Keratinocyte (primary cell): Measurements from ENCODE around the gene NMRAL1. TPM values are rescaled to one million over a fixed set of nuclear protein-coding genes. Genes with fewer than 3 reads are reported as not detected.

Source experiments
- DNase-seq: peaks from one replicate; pipeline ENCODE4 v3.0.0-alpha.2; 2011; ENCODE audit warnings: low read depth, missing footprints, low spot score
- FAIRE-seq: peaks from 2 replicates; lab custom pipeline; 2011; peaks lifted over from hg19 to GRCh38; lab: Jason Lieb, UNC
- H2AFZ ChIP-seq: 2 replicates; pipeline ENCODE4 v1.6.0; 2012; ENCODE audit warnings: low read length, control low read depth, inconsistent platforms; ENCODE audit not compliant: control insufficient read depth
- H3K27ac ChIP-seq: 2 replicates; pipeline ENCODE4 v1.5.1; 2011; ENCODE audit warnings: low read length; ENCODE audit not compliant: control insufficient read depth, insufficient read depth
- H3K27me3 ChIP-seq: 3 replicates; pipeline ENCODE4 v1.6.0; 2011; ENCODE audit warnings: low read length; ENCODE audit not compliant: control insufficient read depth, insufficient read depth; ENCODE audit errors: extremely low read depth
- H3K36me3 ChIP-seq, 2 experiments: 2 replicates in 1 of 2; 3 replicates in 1 of 2; pipeline ENCODE4 v1.5.1; 2011; ENCODE audit warnings: low read length in 2 of 2, mild to moderate bottlenecking in 1 of 2; ENCODE audit not compliant: control insufficient read depth in 2 of 2, insufficient read depth in 2 of 2; ENCODE audit errors: extremely low read depth in 1 of 2
- H3K4me1 ChIP-seq: 3 replicates; pipeline ENCODE4 v1.5.1; 2011; ENCODE audit warnings: low read length; ENCODE audit not compliant: control insufficient read depth, insufficient read depth; ENCODE audit errors: extremely low read depth
- H3K4me2 ChIP-seq: 3 replicates; pipeline ENCODE4 v1.6.0; 2011; ENCODE audit warnings: low read depth, low read length; ENCODE audit not compliant: control insufficient read depth, insufficient read depth; ENCODE audit errors: extremely low read depth
- H3K4me3 ChIP-seq, 3 experiments: fragments of 200-600 bp in 1 of 3; sonication (generic) in 1 of 3; 2 replicates in 2 of 3; 3 replicates in 1 of 3; pipeline ENCODE4 v1.5.1; 2011 to 2016; ENCODE audit warnings: low read length in 3 of 3, mild to moderate bottlenecking in 3 of 3, control low read depth in 2 of 3, inconsistent platforms in 1 of 3, low read depth in 1 of 3, mixed read lengths in 1 of 3, mixed run types in 1 of 3, moderate library complexity in 1 of 3; ENCODE audit not compliant: control insufficient read depth in 2 of 3, insufficient read depth in 2 of 3; ENCODE audit errors: extremely low read depth in 1 of 3
- H3K79me2 ChIP-seq: 2 replicates; pipeline ENCODE4 v1.6.0; 2012; ENCODE audit warnings: low read length; ENCODE audit not compliant: control insufficient read depth, insufficient read depth
- H3K9ac ChIP-seq: 3 replicates; pipeline ENCODE4 v1.6.0; 2011; ENCODE audit warnings: low read length; ENCODE audit not compliant: control insufficient read depth, insufficient read depth; ENCODE audit errors: extremely low read depth
- H3K9me1 ChIP-seq: 3 replicates; pipeline ENCODE4 v1.6.0; 2011; ENCODE audit warnings: low read length; ENCODE audit not compliant: control insufficient read depth, insufficient read depth; ENCODE audit errors: extremely low read depth
- H3K9me3 ChIP-seq: 2 replicates; pipeline ENCODE4 v1.5.1; 2012; ENCODE audit warnings: low read depth, low read length; ENCODE audit not compliant: control insufficient read depth
- H4K20me1 ChIP-seq: 3 replicates; pipeline ENCODE4 v1.6.0; 2011; ENCODE audit warnings: low read length; ENCODE audit not compliant: control insufficient read depth, insufficient read depth; ENCODE audit errors: extremely low read depth
- CTCF ChIP-seq, 3 experiments: IDR thresholded peaks in 1 of 3; conservative IDR thresholded peaks in 1 of 3; optimal IDR thresholded peaks in 1 of 3; 2 replicates in 2 of 3; 3 replicates in 1 of 3; pipeline versions ENCODE3 to v1.5.1; 2011; ENCODE audit warnings: low read length in 3 of 3, mild to moderate bottlenecking in 3 of 3, moderate library complexity in 2 of 3, control low read depth in 1 of 3, inconsistent platforms in 1 of 3; ENCODE audit not compliant: insufficient read depth in 2 of 3; ENCODE audit errors: extremely low read depth in 1 of 3
- EZH2 ChIP-seq: IDR thresholded peaks from one replicate; pipeline ENCODE4 v1.6.1; 2012; ENCODE audit warnings: inconsistent platforms, mild to moderate bottlenecking, low read length, moderate library complexity
- dilution Hi-C: fragments of 300-500 bp; cut with MboI; formaldehyde crosslinking; loops from one replicate; pipeline ENCODE4 v1.7.0; 2020; ENCODE audit warnings: low sequenced_read_pairs; ENCODE audit not compliant: extremely low pct_ligation_motif_present
- polyA plus RNA-seq, 5 experiments: library from polyadenylated mRNA; depleted of rRNA in 3 of 5; stranded (reverse) in 3 of 5; stranded (forward) in 1 of 5; unstranded in 1 of 5; fragments of >200 nt; gene quantifications; 1 replicate in 1 of 5; 2 replicates in 3 of 5; 3 replicates in 1 of 5; pipeline versions ENCODE4 v1.2.1 to v1.2.3, GENCODE V29; 2011 to 2012; ENCODE audit warnings: missing spikeins in 2 of 5, low read depth in 1 of 5, low replicate concordance in 1 of 5

NMRAL1 gene
- polyA plus RNA-seq, 1 donor (not counting 4 experiments of a cell fraction or from before 2014, with no cell fraction given): 39.5 TPM

- H3K9me3 ChIP-seq: no peaks in the 10 kb centered on the region
- H4K20me1 ChIP-seq: peaks cover 15% of the 10 kb centered on the region
- H3K9me1 ChIP-seq: peaks cover 10% of the 10 kb centered on the region
- H3K27ac ChIP-seq: peak overlapping the region; percentile 82
- no peak for TF ChIP-seq CTCF (optimal IDR thresholded peaks at IDR 0.05 in 1 of 3, IDR thresholded peaks at IDR 0.05 in 1 of 3, conservative IDR thresholded peaks at IDR 0.05 in 1 of 3; ENCODE audit: extremely low read depth in 1 of 3, insufficient read depth in 2 of 3, low read length in 3 of 3)
- no peak for TF ChIP-seq EZH2
- dilution Hi-C loops: no loop called here
- H3K36me3 ChIP-seq: peaks cover 6 to 22% of the 10 kb centered on the region in 2 experiments
- no peaks in the 10 kb centered on the region for H3K27me3 ChIP-seq
- peaks cover 84% of the 10 kb centered on the region for H3K4me1 ChIP-seq
- no peak overlapping the region for H2AFZ ChIP-seq
- H3K4me3 ChIP-seq: peak overlapping the region in 1 of 3 experiments; percentile 36
- FAIRE-seq: peak; percentile 86
- no peak for DNase-seq
- peak overlapping the region; percentile 43 for H3K9ac ChIP-seq
- peaks cover 69% of the 10 kb centered on the region for H3K79me2 ChIP-seq
- H3K4me2 ChIP-seq: peak overlapping the region; percentile 67
These were observed 24.2 kb upstream of the NMRAL1 start for GRCh38 chr16:4498546-4499195.

GRCh38 chr16:4496305-4496704 lies 21.9 kb upstream of the NMRAL1 start:
- H3K79me2 ChIP-seq: peaks cover 69% of the 10 kb centered on the region
- peaks cover 6% of the 10 kb centered on the region for H4K20me1 ChIP-seq
- H3K36me3 ChIP-seq: peaks cover 6 to 26% of the 10 kb centered on the region in 2 experiments
- no peaks in the 10 kb centered on the region for H3K27me3 ChIP-seq
- DNase-seq (no peak), FAIRE-seq (peak; percentile 84)
- no peak overlapping the region for H2AFZ ChIP-seq
- H3K4me3 ChIP-seq: no peak overlapping the region
- H3K4me2 ChIP-seq: peak overlapping the region; percentile 98
- dilution Hi-C loops: no loop called here
- H3K4me1 ChIP-seq: peaks cover 84% of the 10 kb centered on the region
- peak overlapping the region; percentile 98 for H3K27ac ChIP-seq
- TF ChIP-seq CTCF (optimal IDR thresholded peaks at IDR 0.05 in 1 of 3, IDR thresholded peaks at IDR 0.05 in 1 of 3, conservative IDR thresholded peaks at IDR 0.05 in 1 of 3; ENCODE audit: extremely low read depth in 1 of 3, insufficient read depth in 2 of 3, low read length in 3 of 3): no peak
- H3K9me1 ChIP-seq: peaks cover 2% of the 10 kb centered on the region
- no peaks in the 10 kb centered on the region for H3K9me3 ChIP-seq
- H3K9ac ChIP-seq: peak overlapping the region; percentile 79
